GM12892 (cell line): ENCODE results near the gene SSR1.

Source experiments
- POLR2A ChIP-seq: IDR thresholded peaks from 2 replicates; pipeline ENCODE4 v1.6.1; 2011; ENCODE audit warnings: low read depth, low read length, control low read depth
- POLR2AphosphoS5 ChIP-seq: IDR thresholded peaks from 2 replicates; pipeline ENCODE4 v1.6.1; 2011; ENCODE audit warnings: low read depth, low read length, control low read depth

DNA sequence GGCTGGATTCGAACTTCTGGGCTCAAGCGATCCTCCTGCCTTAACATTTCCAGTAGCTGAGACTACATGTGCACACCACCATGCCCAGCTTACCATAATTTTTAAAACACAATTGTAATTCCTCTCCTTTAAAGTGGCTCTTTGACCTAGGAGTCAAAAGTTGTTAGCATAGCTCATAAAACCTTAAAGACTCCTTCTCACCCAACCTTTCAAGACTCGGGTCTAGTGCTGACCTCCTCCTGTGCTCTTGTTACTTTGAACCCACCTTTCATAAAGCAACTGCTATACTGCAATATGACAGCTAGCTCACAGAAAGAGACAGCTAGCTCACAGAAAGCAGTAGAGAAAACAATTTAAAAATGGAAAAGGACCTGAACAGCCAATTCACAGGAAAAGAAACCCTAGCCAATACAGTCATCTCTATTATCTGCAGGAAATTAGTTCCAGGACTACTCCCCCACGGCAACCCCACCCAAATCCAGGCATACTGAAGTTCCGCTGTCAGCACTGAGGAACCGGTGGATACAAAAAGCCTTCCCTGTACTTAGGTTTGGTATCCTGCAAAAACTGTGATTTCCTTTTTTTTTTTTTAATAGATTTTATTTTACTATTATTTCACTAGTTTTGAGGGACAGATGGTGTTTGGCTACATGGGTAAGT, 20.3 kb downstream of the SSR1 start:
- TF ChIP-seq POLR2AphosphoS5 (no peak), POLR2A (no peak)
